Hepatocyte (in vitro differentiated cells): Measurements from ENCODE around the gene MAD1L1. TPM values are rescaled to one million over a fixed set of nuclear protein-coding genes. Genes with fewer than 3 reads are reported as not detected.

Source experiments
- DNase-seq: peaks from one replicate; pipeline ENCODE4 v3.0.0-alpha.2; 2016; ENCODE audit warnings: low spot score
- H2AFZ ChIP-seq: fragments of 200-600 bp; sonication (generic); 2 replicates; pipeline ENCODE4 v1.6.0; 2016; ENCODE audit warnings: antibody characterized with exemption, mild to moderate bottlenecking
- H3K27ac ChIP-seq: fragments of 200-600 bp; sonication (generic); 2 replicates; pipeline ENCODE4 v1.5.1; 2016; ENCODE audit warnings: mild to moderate bottlenecking
- H3K27me3 ChIP-seq: fragments of 200-600 bp; sonication (generic); 2 replicates; pipeline ENCODE4 v1.6.1; 2016
- H3K36me3 ChIP-seq: fragments of 200-600 bp; sonication (generic); replicated peaks from 2 replicates; pipeline ENCODE4 v1.5.1; 2016; ENCODE audit warnings: low read depth; ENCODE audit not compliant: insufficient read depth
- H3K4me1 ChIP-seq: fragments of 200-600 bp; sonication (generic); 2 replicates; pipeline ENCODE4 v1.5.1; 2016; ENCODE audit warnings: mild to moderate bottlenecking, moderate library complexity; ENCODE audit not compliant: insufficient read depth
- H3K4me2 ChIP-seq: fragments of 200-600 bp; sonication (generic); 2 replicates; pipeline ENCODE4 v1.6.0; 2016
- H3K4me3 ChIP-seq: fragments of 200-600 bp; sonication (generic); 2 replicates; pipeline ENCODE4 v1.5.1; 2016; ENCODE audit warnings: mild to moderate bottlenecking
- H3K79me2 ChIP-seq: fragments of 200-600 bp; sonication (generic); 2 replicates; pipeline ENCODE4 v1.6.0; 2017; ENCODE audit warnings: mild to moderate bottlenecking
- H3K9me2 ChIP-seq: fragments of 200-600 bp; sonication (generic); replicated peaks from 2 replicates; pipeline ENCODE4 v1.6.0; 2017; ENCODE audit warnings: mild to moderate bottlenecking; ENCODE audit not compliant: insufficient read depth
- H3K9me3 ChIP-seq: fragments of 200-600 bp; sonication (generic); 2 replicates; pipeline ENCODE4 v1.5.1; 2016; ENCODE audit warnings: low read depth, mild to moderate bottlenecking
- H4K20me1 ChIP-seq: fragments of 200-600 bp; sonication (generic); 2 replicates; pipeline ENCODE4 v1.6.0; 2016; ENCODE audit warnings: mild to moderate bottlenecking; ENCODE audit not compliant: insufficient read depth, poor library complexity, severe bottlenecking
- CTCF ChIP-seq: fragments of 200-600 bp; sonication (generic); IDR thresholded peaks from 2 replicates; pipeline ENCODE4 v1.5.1; 2016; ENCODE audit warnings: antibody characterized with exemption, mild to moderate bottlenecking; ENCODE audit not compliant: poor library complexity
- EZH2 ChIP-seq: fragments of 200-600 bp; sonication (generic); IDR thresholded peaks from 2 replicates; pipeline ENCODE4 v1.6.1; 2016; ENCODE audit warnings: antibody characterized with exemption, mild to moderate bottlenecking, borderline replicate concordance
- EZH2phosphoT487 ChIP-seq: fragments of 200-600 bp; sonication (generic); IDR thresholded peaks from one replicate; pipeline ENCODE4 v1.6.1; 2018; ENCODE audit warnings: antibody characterized with exemption, mild to moderate bottlenecking, low read depth, moderate library complexity; ENCODE audit not compliant: unreplicated experiment, severe bottlenecking
- WGBS: methylation state at CpG from one replicate; pipeline ENCODE4 v1.1.6; 2016; ENCODE audit warnings: low lambda C conversion rate; ENCODE audit errors: missing lambda C conversion rate; 5-methylcytosine and 5-hydroxymethylcytosine counted together
- polyA plus RNA-seq: library from polyadenylated mRNA; unstranded; fragments of >200 nt; fragmentation: Nextera tagmentation; extraction: Ambion mirVana; gene quantifications from 2 replicates; pipeline ENCODE4 v1.2.1, GENCODE V29; 2016
- total RNA-seq: library from RNA; depleted of rRNA; stranded (reverse); fragments of >200 nt; gene quantifications from 2 replicates; pipeline ENCODE4 v1.2.3, GENCODE V29; 2014

Gene MAD1L1
- total and polyA plus RNA-seq, 2 experiments from 2014 or later, result 30.7 to 31.0 TPM

DNA sequence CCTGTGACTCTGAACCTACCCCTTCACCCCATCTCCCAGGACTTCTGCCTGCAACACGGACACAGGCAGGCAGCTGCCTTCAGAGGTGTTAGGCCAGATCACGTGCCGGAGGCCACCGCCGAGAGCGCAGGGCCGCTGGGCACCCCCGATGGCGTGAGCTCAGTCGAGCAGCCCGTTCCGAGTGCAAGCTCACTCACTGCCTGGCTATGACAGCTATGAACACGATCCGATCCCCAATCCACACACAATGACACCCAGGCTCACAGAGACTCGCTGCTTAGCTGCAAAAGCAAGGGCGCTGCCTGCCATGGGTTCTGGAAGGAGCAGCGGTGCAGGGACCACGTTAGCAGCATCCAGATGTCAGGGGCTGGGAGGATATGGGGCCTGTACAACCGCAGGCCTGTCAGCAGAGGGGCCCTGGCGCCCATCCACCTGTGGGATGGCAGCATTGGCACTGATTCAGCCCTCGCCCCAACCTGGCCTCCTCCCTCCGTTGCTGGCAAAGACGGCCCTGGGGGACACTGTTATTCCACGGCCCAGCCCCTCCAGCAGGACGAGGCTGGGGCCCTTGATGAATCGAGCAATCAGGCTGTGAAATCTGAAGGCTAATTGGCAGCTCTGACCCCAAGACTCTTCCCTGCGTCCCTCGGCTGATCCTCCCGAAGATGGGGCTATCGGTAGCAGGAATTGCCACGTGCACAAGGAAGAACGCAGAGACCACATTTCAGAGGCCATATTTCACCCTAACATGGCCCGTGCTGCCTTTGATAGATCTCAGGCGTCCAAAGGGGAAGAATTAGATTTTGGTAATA is 332.6 kb downstream of the MAD1L1 start:
- no peak overlapping the region for H3K4me3 ChIP-seq
- H4K20me1 ChIP-seq, result no peaks in the 10 kb centered on the region
- H3K4me1 ChIP-seq, result no peaks in the 10 kb centered on the region
- no peaks in the 10 kb centered on the region for H3K79me2 ChIP-seq
- H3K9me2 ChIP-seq, result no peaks in the 10 kb centered on the region
- H3K9me3 ChIP-seq, result no peaks in the 10 kb centered on the region
- DNase-seq, result no peak
- no peak overlapping the region for H3K4me2 ChIP-seq
- no peaks in the 10 kb centered on the region for H3K27me3 ChIP-seq
- 93% methylated on average over 34 of the region's 34 CpGs for WGBS
- H2AFZ ChIP-seq, result no peak overlapping the region
- H3K36me3 ChIP-seq, result no peaks in the 10 kb centered on the region
- no peak overlapping the region for H3K27ac ChIP-seq
- no peak for TF ChIP-seq EZH2phosphoT487
- no peak for TF ChIP-seq CTCF
- TF ChIP-seq EZH2, result no peak

GRCh38 chr7:1899196-1899595 is 333.5 kb downstream of the MAD1L1 start:
- H3K4me1 ChIP-seq, result no peaks in the 10 kb centered on the region
- no peak overlapping the region for H2AFZ ChIP-seq
- no peaks in the 10 kb centered on the region for H3K9me2 ChIP-seq
- no peaks in the 10 kb centered on the region for H4K20me1 ChIP-seq
- no peaks in the 10 kb centered on the region for H3K79me2 ChIP-seq
- no peaks in the 10 kb centered on the region for H3K36me3 ChIP-seq
- H3K4me2 ChIP-seq, result no peak overlapping the region
- H3K9me3 ChIP-seq, result no peaks in the 10 kb centered on the region
- WGBS, result 86% methylated on average over 14 of the region's 14 CpGs
- TF ChIP-seq CTCF, result no peak
- no peak for TF ChIP-seq EZH2
- no peak for TF ChIP-seq EZH2phosphoT487
- H3K27me3 ChIP-seq, result no peaks in the 10 kb centered on the region
- no peak overlapping the region for H3K4me3 ChIP-seq
- no peak for DNase-seq
- no peak overlapping the region for H3K27ac ChIP-seq

GRCh38 chr7:1898628-1899185 is 334.0 kb downstream of the MAD1L1 start:
- H3K27ac ChIP-seq, result no peak overlapping the region
- H3K9me2 ChIP-seq, result no peaks in the 10 kb centered on the region
- no peaks in the 10 kb centered on the region for H3K27me3 ChIP-seq
- 90% methylated on average over 24 of the region's 24 CpGs for WGBS
- TF ChIP-seq CTCF, result no peak
- TF ChIP-seq EZH2, result no peak
- no peak for TF ChIP-seq EZH2phosphoT487
- no peak overlapping the region for H2AFZ ChIP-seq
- no peak overlapping the region for H3K4me2 ChIP-seq
- H3K79me2 ChIP-seq, result no peaks in the 10 kb centered on the region
- H4K20me1 ChIP-seq, result no peaks in the 10 kb centered on the region
- H3K9me3 ChIP-seq, result no peaks in the 10 kb centered on the region
- no peak for DNase-seq
- H3K4me1 ChIP-seq, result no peaks in the 10 kb centered on the region
- H3K36me3 ChIP-seq, result no peaks in the 10 kb centered on the region
- H3K4me3 ChIP-seq, result no peak overlapping the region
